PC-9 (cell line): Measurements from ENCODE around the gene HSPA12A. TPM values are rescaled to one million over a fixed set of nuclear protein-coding genes. Genes with fewer than 3 reads are reported as not detected.

Experiments
- BruUV-seq: library from RNA; stranded (reverse); fragments of 400-500 nt; replicated peaks from 2 replicates; lab custom pipeline; 2021; lab: Mats Ljungman, UMichigan
- CTCF ChIA-PET: fragments of 300-600 bp; sonication (Branson Sonifier 250); formaldehyde crosslinking; loops from one replicate; lab custom pipeline; 2022; ENCODE audit warnings: antibody characterized with exemption; lab: Charles Lee
- POLR2A ChIA-PET: fragments of 300-600 bp; sonication (Branson Sonifier 250); formaldehyde crosslinking; loops from one replicate; lab custom pipeline; 2022; ENCODE audit warnings: antibody characterized with exemption; ENCODE audit not compliant: unreplicated experiment; lab: Charles Lee
- DNase-seq, 2 experiments: peaks; one replicate each; pipeline versions ENCODE4 v3.0.0 to v3.0.0-alpha.2; 2015 to 2022; ENCODE audit warnings: mixed read lengths in 1 of 2
- H2AFZ ChIP-seq: fragments of 200-600 bp; sonication (generic); 2 replicates; pipeline ENCODE4 v1.8.1; 2017; ENCODE audit warnings: antibody characterized with exemption
- H3F3A ChIP-seq: fragments of 200-600 bp; sonication (generic); 2 replicates; pipeline ENCODE4 v1.8.1; 2017; ENCODE audit warnings: antibody characterized with exemption, mild to moderate bottlenecking, low read depth; ENCODE audit not compliant: insufficient read depth
- H3K27ac ChIP-seq: fragments of 200-600 bp; sonication (generic); 2 replicates; pipeline ENCODE4 v1.6.1; 2016; ENCODE audit warnings: mixed run types
- H3K27me3 ChIP-seq: fragments of 200-600 bp; sonication (generic); 2 replicates; pipeline ENCODE4 v1.6.1; 2016; ENCODE audit warnings: low read depth, mixed run types; ENCODE audit not compliant: insufficient read depth
- H3K36me3 ChIP-seq: fragments of 200-600 bp; sonication (generic); 2 replicates; pipeline ENCODE4 v1.6.1; 2016; ENCODE audit warnings: low read depth, mixed run types
- H3K4me1 ChIP-seq: fragments of 200-600 bp; sonication (generic); replicated peaks from 2 replicates; pipeline ENCODE4 v1.6.1; 2016; ENCODE audit warnings: mixed run types; ENCODE audit not compliant: insufficient read depth
- H3K4me2 ChIP-seq: fragments of 200-600 bp; sonication (generic); 2 replicates; pipeline ENCODE4 v1.6.1; 2017; ENCODE audit warnings: mixed run types
- H3K4me3 ChIP-seq: fragments of 200-600 bp; sonication (generic); 2 replicates; pipeline ENCODE4 v1.6.1; 2016; ENCODE audit warnings: mixed run types
- H3K79me2 ChIP-seq: fragments of 200-600 bp; sonication (generic); 2 replicates; pipeline ENCODE4 v1.6.1; 2017; ENCODE audit warnings: low read depth, mixed run types
- H3K9me2 ChIP-seq: fragments of 200-600 bp; sonication (generic); 2 replicates; pipeline ENCODE4 v1.8.1; 2017; ENCODE audit warnings: mild to moderate bottlenecking; ENCODE audit not compliant: insufficient read depth
- H3K9me3 ChIP-seq: fragments of 200-600 bp; sonication (generic); 2 replicates; pipeline ENCODE4 v1.8.1; 2016; ENCODE audit warnings: low read depth; ENCODE audit not compliant: insufficient read depth
- H4K20me1 ChIP-seq: fragments of 200-600 bp; sonication (generic); 2 replicates; pipeline ENCODE4 v1.8.1; 2017; ENCODE audit not compliant: insufficient read depth
- CTCF ChIP-seq: fragments of 200-600 bp; sonication (generic); conservative IDR thresholded peaks from 2 replicates; pipeline ENCODE4 v1.6.1; 2017; ENCODE audit warnings: mixed run types, antibody characterized with exemption, mild to moderate bottlenecking, moderate library complexity
- EZH2 ChIP-seq: fragments of 200-600 bp; sonication (generic); IDR thresholded peaks from 2 replicates; pipeline ENCODE4 v1.8.0; 2017; ENCODE audit warnings: antibody characterized with exemption, low read depth
- intact Hi-C: fragments of 100-400 bp; cut with micrococcal nuclease; formaldehyde crosslinking; loops from one replicate; pipeline ENCODE4 v1.10.0; 2022; ENCODE audit not compliant: unreplicated experiment
- total RNA-seq: library from RNA; stranded (reverse); gene quantifications from 2 replicates; pipeline ENCODE4 v1.2.3, GENCODE V29; 2021

HSPA12A gene
- total RNA-seq, 1 experiment from 2014 or later: 12.1 TPM

- no peaks in the 10 kb centered on the region for H3K9me3 ChIP-seq
- H3K27me3 ChIP-seq: no peaks in the 10 kb centered on the region; the same call in 1 of the 2 replicates
- ChIA-PET POLR2A (no interaction called here), CTCF (no interaction called here)
- H3K4me1 ChIP-seq: no peaks in the 10 kb centered on the region
- no peak overlapping the region for H2AFZ ChIP-seq
- no peaks in the 10 kb centered on the region for H3K36me3 ChIP-seq
- no peak for TF ChIP-seq CTCF
- TF ChIP-seq EZH2: no peak
- H3K27ac ChIP-seq: no peak overlapping the region
- H4K20me1 ChIP-seq: no peaks in the 10 kb centered on the region
- intact Hi-C loops: no loop called here
- no TSS peak for BruUV-seq
- H3K4me3 ChIP-seq: no peak overlapping the region
- H3K4me2 ChIP-seq: no peak overlapping the region
- no peak for DNase-seq
- H3K9me2 ChIP-seq: no peaks in the 10 kb centered on the region
- H3K79me2 ChIP-seq: no peaks in the 10 kb centered on the region
- H3F3A ChIP-seq: no peaks in the 10 kb centered on the region
Measured at GRCh38 chr10:116637830-116638229, 104.5 kb downstream of the HSPA12A start.

- intact Hi-C loops: no loop called here
- no peak for TF ChIP-seq EZH2
- TF ChIP-seq CTCF: no peak
- no peak overlapping the region for H2AFZ ChIP-seq
- H3K9me2 ChIP-seq: no peaks in the 10 kb centered on the region
- H3K4me3 ChIP-seq: no peak overlapping the region
- no peak for DNase-seq
- H3F3A ChIP-seq: no peaks in the 10 kb centered on the region
- H3K4me2 ChIP-seq: no peak overlapping the region
- no peaks in the 10 kb centered on the region for H3K9me3 ChIP-seq
- BruUV-seq: no TSS peak
- no peak overlapping the region for H3K27ac ChIP-seq
- POLR2A ChIA-PET: no interaction called here
- CTCF ChIA-PET: no interaction called here
- H3K36me3 ChIP-seq: no peaks in the 10 kb centered on the region
- no peaks in the 10 kb centered on the region for H3K79me2 ChIP-seq
- H3K27me3 ChIP-seq: no peaks in the 10 kb centered on the region; the same call in 1 of the 2 replicates
- no peaks in the 10 kb centered on the region for H4K20me1 ChIP-seq
- H3K4me1 ChIP-seq: no peaks in the 10 kb centered on the region
Measured at GRCh38 chr10:116636976-116637375, 105.4 kb downstream of the HSPA12A start.

GRCh38 chr10:116636385-116636784, 106.0 kb downstream of the HSPA12A start:
- no peak for DNase-seq
- CTCF ChIA-PET: no interaction called here
- no peak overlapping the region for H3K4me2 ChIP-seq
- no peak overlapping the region for H2AFZ ChIP-seq
- H3K4me3 ChIP-seq: no peak overlapping the region
- H3K27ac ChIP-seq: no peak overlapping the region
- POLR2A ChIA-PET: no interaction called here
- no TSS peak for BruUV-seq
- H3F3A ChIP-seq: no peaks in the 10 kb centered on the region
- intact Hi-C loops: no loop called here
- no peaks in the 10 kb centered on the region for H3K9me3 ChIP-seq
- H3K36me3 ChIP-seq: no peaks in the 10 kb centered on the region
- no peaks in the 10 kb centered on the region for H4K20me1 ChIP-seq
- H3K4me1 ChIP-seq: no peaks in the 10 kb centered on the region
- no peaks in the 10 kb centered on the region for H3K9me2 ChIP-seq
- peaks cover 1% of the 10 kb centered on the region for H3K27me3 ChIP-seq
- no peaks in the 10 kb centered on the region for H3K79me2 ChIP-seq
- TF ChIP-seq EZH2: no peak
